HEK293T (cell line): Measurements from ENCODE around the gene SHISA2.

Experiments
- CTCF ChIA-PET: fragments of 350-600 bp; formaldehyde crosslinking; extraction: SDS; loops from one replicate; lab custom pipeline; 2021; ENCODE audit warnings: antibody characterized with exemption, inconsistent platforms; lab: Yijun Ruan, JAX
- POLR2A ChIA-PET: fragments of 350-600 bp; formaldehyde crosslinking; extraction: SDS; loops from one replicate; lab custom pipeline; 2020; ENCODE audit warnings: antibody characterized with exemption, inconsistent platforms; lab: Yijun Ruan, JAX
- DNase-seq: peaks from one replicate; pipeline ENCODE4 v3.0.0; 2012; ENCODE audit warnings: mixed read lengths; ENCODE audit errors: extremely low spot score
- ARNT ChIP-seq: fragments of 450-650 bp; IDR thresholded peaks from 2 replicates; pipeline ENCODE4 v1.6.1; 2017; ENCODE audit warnings: mild to moderate bottlenecking
- BHLHE40 ChIP-seq: fragments of 450-650 bp; IDR thresholded peaks from 2 replicates; pipeline ENCODE4 v1.6.1; 2016; ENCODE audit warnings: mild to moderate bottlenecking, moderate library complexity, borderline replicate concordance
- CTBP1 ChIP-seq: fragments of 450-650 bp; IDR thresholded peaks from 2 replicates; pipeline ENCODE4 v1.6.1; 2016; ENCODE audit warnings: borderline replicate concordance
- ELF4 ChIP-seq: fragments of 450-650 bp; IDR thresholded peaks from 2 replicates; pipeline ENCODE4 v1.6.1; 2017; ENCODE audit warnings: antibody characterized with exemption
- FOXA1 ChIP-seq: fragments of 450-650 bp; IDR thresholded peaks from 2 replicates; pipeline ENCODE4 v1.6.1; 2016; ENCODE audit warnings: mild to moderate bottlenecking
- FOXK2 ChIP-seq: fragments of 450-650 bp; IDR thresholded peaks from 2 replicates; pipeline ENCODE4 v1.6.1; 2016; ENCODE audit warnings: mild to moderate bottlenecking
- FOXM1 ChIP-seq: fragments of 450-650 bp; IDR thresholded peaks from 2 replicates; pipeline ENCODE4 v1.6.1; 2017; ENCODE audit warnings: mild to moderate bottlenecking, borderline replicate concordance
- HDGF ChIP-seq: fragments of 450-650 bp; IDR thresholded peaks from 2 replicates; pipeline ENCODE4 v1.6.1; 2017; ENCODE audit warnings: antibody characterized with exemption, borderline replicate concordance
- L3MBTL2 ChIP-seq: fragments of 450-650 bp; conservative IDR thresholded peaks from 2 replicates; pipeline ENCODE4 v1.6.1; 2016; ENCODE audit warnings: mild to moderate bottlenecking
- LEF1 ChIP-seq: fragments of 450-650 bp; IDR thresholded peaks from 2 replicates; pipeline ENCODE4 v1.6.1; 2017; ENCODE audit warnings: mild to moderate bottlenecking, borderline replicate concordance
- SP1 ChIP-seq: fragments of 450-650 bp; IDR thresholded peaks from 2 replicates; pipeline ENCODE4 v1.6.1; 2017
- SUZ12 ChIP-seq: fragments of 450-650 bp; IDR thresholded peaks from 2 replicates; pipeline ENCODE4 v1.6.1; 2016; ENCODE audit warnings: mild to moderate bottlenecking
- TARDBP ChIP-seq: fragments of 450-650 bp; IDR thresholded peaks from 2 replicates; pipeline ENCODE4 v1.6.1; 2016
- ZNF384 ChIP-seq: fragments of 450-650 bp; IDR thresholded peaks from 2 replicates; pipeline ENCODE4 v1.6.1; 2016
- TF ChIP-seq, protein P1 (sequence below): fragments of 450-650 bp; IDR thresholded peaks from 2 replicates; pipeline ENCODE4 v1.6.1; 2016

SHISA2 gene

GRCh38 chr13:26021956-26022355 lies 29.9 kb downstream of the SHISA2 start:
- TF ChIP-seq FOXM1 (no peak), TARDBP (no peak), FOXA1 (no peak), ZNF384 (no peak), BHLHE40 (no peak), LEF1 (no peak), HDGF (no peak), CTBP1 (no peak)
- TF ChIP-seq, protein P1, sequence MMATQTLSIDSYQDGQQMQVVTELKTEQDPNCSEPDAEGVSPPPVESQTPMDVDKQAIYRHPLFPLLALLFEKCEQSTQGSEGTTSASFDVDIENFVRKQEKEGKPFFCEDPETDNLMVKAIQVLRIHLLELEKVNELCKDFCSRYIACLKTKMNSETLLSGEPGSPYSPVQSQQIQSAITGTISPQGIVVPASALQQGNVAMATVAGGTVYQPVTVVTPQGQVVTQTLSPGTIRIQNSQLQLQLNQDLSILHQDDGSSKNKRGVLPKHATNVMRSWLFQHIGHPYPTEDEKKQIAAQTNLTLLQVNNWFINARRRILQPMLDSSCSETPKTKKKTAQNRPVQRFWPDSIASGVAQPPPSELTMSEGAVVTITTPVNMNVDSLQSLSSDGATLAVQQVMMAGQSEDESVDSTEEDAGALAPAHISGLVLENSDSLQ: no peak
- ChIA-PET CTCF (no interaction called here), POLR2A (interaction anchor here (0.9 kb wide), 1 partner anchor 29 kb away, joined by 3 read pairs; no protein-coding TSS in a partner anchor)
- DNase-seq: no peak

GRCh38 chr13:26021516-26021915 lies 30.3 kb downstream of the SHISA2 start:
- TF ChIP-seq ARNT: no peak
- no peak for DNase-seq
- POLR2A ChIA-PET: no interaction called here

DNA sequence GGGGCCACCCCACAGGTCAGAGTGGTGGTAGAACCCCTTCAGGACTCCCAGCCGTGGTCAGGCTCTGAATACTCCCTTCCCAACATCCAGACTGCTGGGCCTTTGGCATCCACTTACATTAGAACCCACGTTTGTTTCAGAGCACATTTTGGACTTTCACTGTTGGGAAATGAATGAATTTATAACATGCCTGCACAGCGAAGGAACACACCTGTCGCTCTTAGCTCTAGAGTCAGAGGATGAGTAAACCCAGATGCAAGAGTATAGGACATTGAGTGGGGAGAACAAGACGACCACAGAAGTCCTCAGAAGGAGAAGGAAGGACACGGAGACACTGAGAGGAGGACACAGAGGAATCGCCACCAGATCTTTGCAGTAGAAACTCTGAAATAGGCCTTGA lies 30.9 kb downstream of the SHISA2 start:
- ChIA-PET POLR2A (no interaction called here), CTCF (interaction anchor here (0.6 kb wide), 1 partner anchor 266 kb away, joined by 3 read pairs; no protein-coding TSS in a partner anchor)
- TF ChIP-seq FOXA1 (no peak), BHLHE40 (no peak), CTBP1 (no peak)
- TF ChIP-seq, protein P1: no peak
- DNase-seq: no peak

More at GRCh38 chr13:26021516-26021915, 30.3 kb downstream of the SHISA2 start:
- CTCF ChIA-PET: no interaction called here

DNA sequence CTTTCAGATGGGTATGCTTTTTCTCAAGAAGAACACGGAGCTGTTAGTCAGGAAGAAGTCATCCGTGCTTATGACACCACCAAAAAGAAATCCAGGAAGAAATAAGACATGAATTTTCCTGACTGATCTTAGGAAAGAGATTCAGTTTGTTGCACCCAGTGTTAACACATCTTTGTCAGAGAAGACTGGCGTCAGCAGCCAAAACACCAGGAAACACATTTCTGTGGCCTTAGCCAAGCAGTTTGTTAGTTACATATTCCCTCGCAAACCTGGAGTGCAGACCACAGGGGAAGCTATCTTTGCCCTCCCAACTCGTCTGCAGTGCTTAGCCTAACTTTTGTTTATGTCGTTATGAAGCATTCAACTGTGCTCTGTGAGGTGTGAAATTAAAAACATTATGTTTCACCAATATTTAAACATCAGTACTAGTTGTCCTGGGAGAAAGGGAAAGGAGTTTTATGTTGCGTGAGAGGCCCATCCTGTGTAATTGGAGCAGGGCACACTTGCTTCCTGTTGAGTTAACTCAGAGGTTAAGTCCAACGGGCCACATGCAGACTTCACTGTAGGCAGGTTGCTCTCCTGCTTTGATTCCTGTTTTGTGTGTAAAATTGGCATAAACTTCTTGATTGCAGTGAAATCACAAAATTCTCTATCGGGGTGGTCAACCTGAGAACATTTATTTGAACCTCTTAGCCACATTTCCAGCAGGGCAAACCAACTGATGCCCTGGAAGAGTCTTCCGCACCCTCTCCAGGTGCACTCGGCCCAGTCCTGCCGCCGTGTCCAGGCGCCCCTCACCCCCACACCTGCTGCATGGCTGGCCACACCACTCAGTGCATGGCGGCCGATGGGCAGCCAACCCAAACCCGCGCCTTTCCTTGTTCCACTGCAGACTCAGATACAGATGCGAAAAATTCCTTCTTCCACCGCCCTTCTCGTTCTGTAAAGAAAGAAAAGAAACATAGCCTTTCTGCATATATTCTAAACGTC lies 31.6 kb downstream of the SHISA2 start:
- CTCF ChIA-PET: interaction anchor here (0.6 to 0.8 kb wide), 3 partner anchors 11 to 265 kb away, joined by 3 read pairs; no protein-coding TSS in a partner anchor
- POLR2A ChIA-PET: no interaction called here
- DNase-seq: no peak
- no peak for TF ChIP-seq TARDBP
- no peak for TF ChIP-seq FOXK2
- no peak for TF ChIP-seq FOXM1
- TF ChIP-seq, protein P1: no peak
- TF ChIP-seq ARNT: no peak

DNA sequence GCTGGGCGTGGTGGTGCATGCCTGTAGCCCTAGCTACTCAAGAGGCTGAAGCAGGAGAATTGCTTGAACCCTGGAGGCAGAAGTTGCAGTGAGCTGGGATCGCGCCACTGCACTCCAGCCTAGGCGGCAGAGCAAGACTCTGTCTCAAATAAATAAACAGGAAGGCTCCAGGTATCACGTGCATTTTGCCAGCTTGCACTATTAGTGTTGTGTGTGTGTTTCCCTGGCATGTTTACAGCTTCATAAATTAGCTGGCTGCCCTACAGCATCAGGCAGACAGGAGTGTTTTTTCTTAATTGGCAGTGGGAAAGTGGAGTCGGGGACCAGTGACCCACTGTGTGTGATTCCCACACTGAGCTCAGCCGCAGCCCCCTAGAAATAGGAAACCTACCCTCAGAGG lies 32.6 kb downstream of the SHISA2 start:
- ChIA-PET POLR2A (no interaction called here), CTCF (interaction anchor here (0.6 to 0.8 kb wide), 3 partner anchors 12 to 46 kb away, joined by 3 read pairs; no protein-coding TSS in a partner anchor)
- TF ChIP-seq LEF1 (no peak), L3MBTL2 (no peak), TARDBP (no peak), SUZ12 (no peak), ELF4 (no peak)
- no peak for DNase-seq

- ChIA-PET CTCF (interaction anchor here (0.6 kb wide), 1 partner anchor 12 kb away, joined by 3 read pairs; no protein-coding TSS in a partner anchor), POLR2A (no interaction called here)
- no peak for DNase-seq
- TF ChIP-seq ARNT (no peak), FOXM1 (no peak), SP1 (no peak), ZNF384 (no peak)
- TF ChIP-seq, protein P1: no peak
Measured at GRCh38 chr13:26017932-26018665, 33.7 kb downstream of the SHISA2 start.
